Kidney (tissue), 14 donors: Measurements from ENCODE around the gene NHERF2. TPM values are rescaled to one million over a fixed set of nuclear protein-coding genes. Genes with fewer than 3 reads are reported as not detected.
A peak's percentile ranks its signal among the peaks of the same experiment; 100 is the strongest.

Experiments
- DNase-seq, 5 donors: peaks; one replicate each; pipeline ENCODE4 v3.0.0-alpha.2; 2013 to 2020
- FAIRE-seq: peaks from 2 replicates; lab custom pipeline; 2012; peaks lifted over from hg19 to GRCh38; lab: Jason Lieb, UNC
- H3K27ac ChIP-seq, 2 donors: one replicate each; pipeline ENCODE4 v1.7.0; 2013; ENCODE audit warnings: low read depth in 2 of 2, low read length in 2 of 2, inconsistent platforms in 1 of 2
- H3K27me3 ChIP-seq: one replicate; pipeline ENCODE4 v1.7.1; 2013; ENCODE audit warnings: low read length, inconsistent platforms; ENCODE audit not compliant: control insufficient read depth, insufficient read depth
- H3K36me3 ChIP-seq, 3 donors: one replicate each; pipeline versions ENCODE4 v1.7.0 to v1.7.1; 2013; ENCODE audit warnings: low read length in 3 of 3, control low read depth in 1 of 3, inconsistent platforms in 1 of 3; ENCODE audit not compliant: insufficient read depth in 3 of 3, control insufficient read depth in 2 of 3
- H3K4me1 ChIP-seq, 3 donors: one replicate each; pipeline versions ENCODE4 v1.7.0 to v1.7.1; 2013; ENCODE audit warnings: low read length in 3 of 3, inconsistent platforms in 1 of 3, low read depth in 1 of 3; ENCODE audit not compliant: control insufficient read depth in 2 of 3, insufficient read depth in 2 of 3
- H3K4me3 ChIP-seq, 3 donors: one replicate each; pipeline versions ENCODE4 v1.7.0 to v1.8.1; 2013; ENCODE audit warnings: low read length in 3 of 3, control low read depth in 1 of 3, inconsistent platforms in 1 of 3
- H3K9ac ChIP-seq, 3 donors: one replicate each; pipeline versions ENCODE4 v1.7.0 to v1.7.1; 2013; ENCODE audit warnings: low read length in 3 of 3, control low read depth in 1 of 3, inconsistent platforms in 1 of 3
- H3K9me3 ChIP-seq, 3 donors: one replicate each; pipeline versions ENCODE4 v1.7.0 to v1.7.1; 2013; ENCODE audit warnings: low read length in 3 of 3, control low read depth in 1 of 3, inconsistent platforms in 1 of 3; ENCODE audit not compliant: control insufficient read depth in 2 of 3, insufficient read depth in 1 of 3
- CTCF ChIP-seq: IDR thresholded peaks from 3 replicates; pipeline ENCODE4 v1.5.1; 2012; ENCODE audit warnings: mild to moderate bottlenecking, moderate library complexity, borderline replicate concordance; ENCODE audit not compliant: insufficient read depth; ENCODE audit errors: extremely low read depth
- intact Hi-C: fragments of 100-400 bp; cut with DNase I; formaldehyde crosslinking; loops from one replicate; pipeline ENCODE4 v1.11.1; 2022
- polyA plus RNA-seq: library from polyadenylated mRNA; stranded (reverse); fragments of 350-450 nt; fragmentation: Illumina TruSeq; extraction: RNeasy Lipid Tissue Mini Kit (QIAGEN cat#74804); gene quantifications from one replicate; pipeline ENCODE4 v1.2.3, GENCODE V29; 2014; ENCODE audit warnings: low read depth, low replicate concordance; ENCODE audit not compliant: insufficient read depth
- total RNA-seq: library from RNA; stranded (reverse); fragmentation: NEBNext Ultra II Directional; extraction: Animal tissue kit (Norgen Biotek cat#: 25700); gene quantifications from one replicate; pipeline ENCODE4 v1.2.1, GENCODE V29; 2021
- donor health status: control.
- donor health status: control.
- donor health status: control.
- donor health status: control.
- donor health status: control.
- donor health status: DM: yes; HTN: yes; CAD: no.
- donor health status: Normal renal cell carcinoma (clear cell type).

NHERF2 gene
- total and polyA plus RNA-seq, 2 donors from 2014 or later = 238 to 405 TPM

- intact Hi-C loops = no loop called here
- no peaks in the 10 kb centered on the region for H3K9me3 ChIP-seq
- H3K4me1 ChIP-seq = peaks cover 0 to 41% (median 0%) of the 10 kb centered on the region in 3 donors
- peak overlapping the region in 2 of 3 donors; percentile 34 to 43 for H3K4me3 ChIP-seq
- FAIRE-seq (no peak), DNase-seq (peak in 2 of 5 donors; percentile 63 to 80)
- H3K27me3 ChIP-seq = no peaks in the 10 kb centered on the region
- no peak for TF ChIP-seq CTCF
- peaks cover 0 to 4% (median 0%) of the 10 kb centered on the region in 3 donors for H3K36me3 ChIP-seq
- peak overlapping the region in 1 of 3 donors; percentile 7 for H3K9ac ChIP-seq
- H3K27ac ChIP-seq = peak overlapping the region; percentile 76 to 81
Observed at GRCh38 chr16:2034696-2035430, 8.2 kb downstream of the NHERF2 start.

- intact Hi-C loops = no loop called here
- FAIRE-seq (no peak), DNase-seq (peak; percentile 83 to 93 (median 87))
- peaks cover 0 to 46% (median 0%) of the 10 kb centered on the region in 3 donors for H3K4me1 ChIP-seq
- H3K27me3 ChIP-seq = no peaks in the 10 kb centered on the region
- TF ChIP-seq CTCF = no peak
- no peak overlapping the region for H3K9ac ChIP-seq
- H3K36me3 ChIP-seq = peaks cover 0 to 4% (median 0%) of the 10 kb centered on the region in 3 donors
- peak overlapping the region; percentile 74 to 81 for H3K27ac ChIP-seq
- H3K4me3 ChIP-seq = peak overlapping the region in 1 of 3 donors; percentile 43
- no peaks in the 10 kb centered on the region for H3K9me3 ChIP-seq
Observed at GRCh38 chr16:2035431-2036199, 8.9 kb downstream of the NHERF2 start.

- FAIRE-seq = no peak
- DNase-seq = peak in 2 of 5 donors; percentile 65 to 77
- Histone ChIP-seq H3K4me1 (peaks cover 0 to 50% (median 0%) of the 10 kb centered on the region in 3 donors), H3K4me3 (peak overlapping the region in 1 of 3 donors; percentile 9), H3K9me3 (no peaks in the 10 kb centered on the region), H3K9ac (no peak overlapping the region), H3K27ac (peak overlapping the region; percentile 74 to 75), H3K27me3 (no peaks in the 10 kb centered on the region), H3K36me3 (peaks cover 0 to 4% (median 0%) of the 10 kb centered on the region in 3 donors)
- intact Hi-C loops = no loop called here
- no peak for TF ChIP-seq CTCF
Observed at GRCh38 chr16:2036200-2036966, 9.7 kb downstream of the NHERF2 start.
